GM12873 (cell line): ENCODE results near the gene ABO.

Source experiments
- CTCF ChIP-seq: IDR thresholded peaks from 2 replicates; pipeline ENCODE4 v1.5.1; 2012; ENCODE audit warnings: low read depth, mild to moderate bottlenecking, moderate library complexity, low read length, control low read depth; ENCODE audit not compliant: insufficient read depth; ENCODE audit errors: missing control alignments

Gene ABO

DNA sequence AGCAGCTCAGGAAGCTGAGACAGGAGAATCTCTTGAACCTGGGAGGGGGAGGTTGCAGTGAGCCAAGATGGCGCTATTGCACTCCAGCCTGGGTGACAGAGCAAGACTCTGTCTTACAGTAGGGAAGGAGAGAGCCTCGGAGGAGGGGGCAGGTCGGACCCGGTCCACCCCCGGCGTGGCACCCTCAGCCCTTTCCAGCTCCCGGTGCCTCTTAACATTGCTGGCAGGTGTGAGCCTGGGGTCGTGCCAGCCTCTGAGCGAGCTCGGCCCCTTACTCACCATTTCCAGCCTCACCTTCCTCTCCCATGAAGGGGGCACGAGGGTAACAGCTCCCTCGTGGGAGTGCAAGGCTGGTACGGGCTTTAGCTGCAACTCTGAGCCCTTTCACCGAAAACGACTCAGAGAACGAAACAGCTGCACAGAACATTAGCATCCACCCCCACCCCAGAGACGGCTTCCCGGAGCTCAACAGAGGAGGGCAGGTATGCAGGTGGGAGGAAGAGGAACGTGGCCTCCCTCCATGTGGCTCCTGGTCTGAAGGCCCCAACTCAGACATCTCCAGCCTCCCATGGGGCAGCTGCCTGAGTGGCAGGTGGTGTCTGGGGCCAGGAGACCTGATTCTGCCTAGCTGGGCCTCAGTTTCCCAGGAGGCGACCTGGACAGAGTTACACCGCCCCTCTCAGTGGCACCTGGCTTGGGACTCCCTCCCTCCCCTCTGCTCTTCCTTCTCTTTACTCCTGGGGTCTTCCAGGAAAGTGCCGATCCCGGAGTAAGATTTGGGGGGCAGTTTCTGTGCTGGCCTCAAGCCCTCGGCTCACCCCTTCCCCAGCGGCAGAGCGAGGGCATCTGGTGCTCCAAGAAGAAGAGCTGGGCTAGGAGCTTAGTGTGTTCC, 28.5 kb upstream of the ABO start:
- TF ChIP-seq CTCF, result no peak

DNA sequence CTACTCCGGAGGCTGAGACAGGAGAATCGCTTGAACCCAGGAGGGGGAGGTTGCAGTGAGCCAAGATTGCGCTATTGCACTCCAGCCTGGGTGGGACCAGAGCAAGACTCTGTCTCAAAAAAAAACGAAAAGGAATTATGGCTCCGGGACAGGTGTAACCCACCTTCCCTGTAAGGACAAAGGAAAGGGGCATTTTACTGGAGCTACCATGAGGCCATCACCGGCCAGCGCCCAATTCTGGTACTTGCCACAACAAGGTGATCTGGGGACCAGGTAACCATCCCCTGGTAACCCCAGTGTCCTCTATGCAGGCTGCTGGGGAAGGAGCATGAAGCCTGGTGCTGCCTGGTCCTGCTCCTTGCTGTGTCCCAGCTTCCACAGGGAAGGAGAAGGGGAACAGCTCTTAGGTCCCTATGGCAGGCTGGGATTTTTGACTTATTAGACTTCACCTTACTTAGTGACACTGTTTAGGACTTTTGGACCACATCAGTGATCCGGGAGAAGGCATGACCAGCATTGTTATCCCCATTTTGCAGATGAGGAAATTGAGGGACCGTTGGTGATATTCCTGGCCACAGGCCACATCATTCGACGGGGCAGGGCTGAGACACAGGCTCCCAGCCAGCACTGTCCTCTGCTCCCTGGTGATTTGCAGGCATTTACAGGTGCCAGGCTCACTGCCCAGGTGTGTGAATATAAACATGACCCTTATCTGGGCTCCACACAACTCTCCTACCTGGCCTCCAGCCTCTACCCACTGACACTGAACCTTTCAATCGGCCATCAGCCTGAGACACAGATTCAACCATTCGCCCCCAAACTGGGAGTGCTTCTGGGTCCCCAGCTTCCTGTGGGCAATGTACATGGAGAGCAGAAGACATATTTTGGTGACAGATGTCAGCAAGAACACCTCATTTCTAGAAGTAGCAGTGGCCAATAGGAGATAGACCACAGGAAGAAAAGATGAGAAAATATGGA, 26.5 kb upstream of the ABO start:
- no peak for TF ChIP-seq CTCF

DNA sequence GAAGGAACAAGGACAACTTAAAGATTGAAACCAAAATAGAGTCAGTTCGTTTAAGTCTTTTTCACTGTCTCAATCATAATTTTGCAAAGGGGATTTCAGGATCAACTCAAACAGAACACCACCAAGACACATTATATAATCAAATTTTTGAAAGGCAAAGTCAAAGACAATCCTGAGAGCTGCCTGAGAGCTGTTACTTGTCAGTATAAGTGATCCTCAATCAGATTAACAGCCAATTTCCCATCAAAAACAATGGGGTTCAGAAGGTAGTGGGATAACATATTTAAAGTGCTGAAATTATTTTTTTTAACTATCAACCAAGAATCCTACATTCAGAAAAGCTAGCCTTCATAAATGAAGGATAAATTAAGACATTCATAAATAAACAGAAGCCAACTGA, 19.3 kb upstream of the ABO start:
- no peak for TF ChIP-seq CTCF

GRCh38 chr9:133290751-133291302, 15.8 kb upstream of the ABO start:
- no peak for TF ChIP-seq CTCF

GRCh38 chr9:133286523-133286922, 11.5 kb upstream of the ABO start:
- TF ChIP-seq CTCF, result no peak

- no peak for TF ChIP-seq CTCF
These were observed 10.3 kb upstream of the ABO start for GRCh38 chr9:133285252-133285775.
